22Rv1 (cell line): Measurements from ENCODE around the gene MTA3.

ENCODE experiments used
- ZFX ChIP-seq: fragments of 450-650 bp; IDR thresholded peaks from 2 replicates; pipeline ENCODE4 v1.6.1; 2017; ENCODE audit warnings: antibody characterized with exemption, borderline replicate concordance
- TF ChIP-seq, protein P1 (sequence below): fragments of 450-650 bp; IDR thresholded peaks from 2 replicates; pipeline ENCODE4 v1.5.1; 2017; ENCODE audit warnings: mild to moderate bottlenecking

DNA sequence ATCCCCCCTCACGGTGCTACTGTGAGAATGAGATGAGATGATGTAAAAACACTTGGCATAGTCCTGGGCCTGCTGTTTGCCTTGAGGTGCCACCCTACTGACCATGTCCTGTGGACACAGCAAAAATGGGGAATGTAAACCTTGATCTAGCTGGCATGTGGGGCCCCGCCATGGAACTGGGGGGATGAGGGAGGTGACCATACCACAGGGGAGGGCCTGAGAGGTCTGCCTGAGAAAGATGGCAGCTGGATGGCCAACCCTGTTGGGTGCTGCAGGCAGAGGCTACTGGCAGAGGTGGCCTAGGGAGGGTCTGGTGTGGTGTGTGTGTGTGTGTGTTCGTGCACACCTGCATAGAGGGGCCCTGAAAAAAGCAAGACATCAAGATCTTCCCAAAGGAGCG is 223.2 kb downstream of the MTA3 start:
- TF ChIP-seq, protein P1, sequence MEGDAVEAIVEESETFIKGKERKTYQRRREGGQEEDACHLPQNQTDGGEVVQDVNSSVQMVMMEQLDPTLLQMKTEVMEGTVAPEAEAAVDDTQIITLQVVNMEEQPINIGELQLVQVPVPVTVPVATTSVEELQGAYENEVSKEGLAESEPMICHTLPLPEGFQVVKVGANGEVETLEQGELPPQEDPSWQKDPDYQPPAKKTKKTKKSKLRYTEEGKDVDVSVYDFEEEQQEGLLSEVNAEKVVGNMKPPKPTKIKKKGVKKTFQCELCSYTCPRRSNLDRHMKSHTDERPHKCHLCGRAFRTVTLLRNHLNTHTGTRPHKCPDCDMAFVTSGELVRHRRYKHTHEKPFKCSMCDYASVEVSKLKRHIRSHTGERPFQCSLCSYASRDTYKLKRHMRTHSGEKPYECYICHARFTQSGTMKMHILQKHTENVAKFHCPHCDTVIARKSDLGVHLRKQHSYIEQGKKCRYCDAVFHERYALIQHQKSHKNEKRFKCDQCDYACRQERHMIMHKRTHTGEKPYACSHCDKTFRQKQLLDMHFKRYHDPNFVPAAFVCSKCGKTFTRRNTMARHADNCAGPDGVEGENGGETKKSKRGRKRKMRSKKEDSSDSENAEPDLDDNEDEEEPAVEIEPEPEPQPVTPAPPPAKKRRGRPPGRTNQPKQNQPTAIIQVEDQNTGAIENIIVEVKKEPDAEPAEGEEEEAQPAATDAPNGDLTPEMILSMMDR = no peak
- no peak for TF ChIP-seq ZFX
